Activated T-cell treated with anti-CD3 and anti-CD28 coated beads for 48 hours (primary cell): ENCODE measurements around the gene NRXN3.

Source experiments
- DNase-seq: peaks from one replicate; pipeline ENCODE4 v3.0.0-alpha.2; 2020; ENCODE audit warnings: low read depth

The NRXN3 gene

DNA sequence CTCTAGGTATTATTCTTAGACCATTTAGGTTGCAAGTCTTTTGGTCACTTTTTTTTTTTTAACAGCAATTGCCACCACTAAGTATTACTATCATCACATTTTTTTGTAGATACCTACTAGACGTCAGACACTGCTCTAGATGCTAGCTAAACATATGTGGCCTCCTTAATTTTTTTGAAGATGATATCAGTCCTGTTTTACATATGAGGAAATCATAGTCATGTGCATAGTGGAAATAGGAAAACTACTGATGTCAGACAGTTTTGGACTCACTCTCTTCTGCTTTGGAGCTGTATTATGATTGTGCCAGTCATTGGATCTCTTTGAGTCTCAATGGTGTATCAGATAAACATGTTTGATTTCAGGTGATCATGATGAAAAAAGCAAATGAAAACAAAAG is 1736.8 kb downstream of the NRXN3 start:
- DNase-seq: no peak

DNA sequence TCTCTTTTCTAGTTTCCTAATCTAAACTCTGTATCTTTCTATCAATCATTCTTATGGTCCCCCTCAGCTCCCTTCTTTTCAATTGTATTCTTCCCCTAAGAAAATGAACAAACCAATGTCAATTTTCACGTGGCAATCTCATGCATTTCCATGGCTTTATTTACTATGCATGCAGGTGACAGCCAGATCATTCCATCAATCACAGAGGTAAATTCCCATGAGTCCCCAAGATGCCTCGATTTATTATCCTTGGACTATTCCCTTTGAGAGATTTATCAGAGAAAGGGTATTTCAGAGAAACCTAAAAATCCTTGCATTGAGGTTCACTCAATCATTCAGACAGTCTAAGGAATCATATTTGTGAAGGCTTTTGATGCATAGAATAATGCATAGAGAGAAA is 1739.9 kb downstream of the NRXN3 start:
- DNase-seq: no peak

DNA sequence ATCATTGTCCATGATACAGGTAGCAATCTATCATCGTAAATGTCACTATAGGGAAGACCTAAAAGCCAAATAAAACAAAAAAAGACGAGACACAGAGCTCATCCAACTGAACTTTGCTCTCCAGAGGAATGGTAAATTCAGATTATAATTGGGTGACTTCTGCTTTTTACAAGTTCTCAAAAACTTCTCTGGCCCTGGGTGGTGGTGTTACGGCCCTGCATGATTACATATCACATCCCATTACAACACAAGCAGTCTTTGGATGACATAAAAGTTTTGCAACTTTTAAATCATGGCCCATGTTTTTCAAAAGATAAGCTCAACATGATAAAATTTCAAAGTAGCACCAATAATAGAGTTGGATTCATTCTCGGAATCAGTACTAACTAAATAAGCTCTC is 1741.6 kb downstream of the NRXN3 start:
- DNase-seq: no peak

DNA sequence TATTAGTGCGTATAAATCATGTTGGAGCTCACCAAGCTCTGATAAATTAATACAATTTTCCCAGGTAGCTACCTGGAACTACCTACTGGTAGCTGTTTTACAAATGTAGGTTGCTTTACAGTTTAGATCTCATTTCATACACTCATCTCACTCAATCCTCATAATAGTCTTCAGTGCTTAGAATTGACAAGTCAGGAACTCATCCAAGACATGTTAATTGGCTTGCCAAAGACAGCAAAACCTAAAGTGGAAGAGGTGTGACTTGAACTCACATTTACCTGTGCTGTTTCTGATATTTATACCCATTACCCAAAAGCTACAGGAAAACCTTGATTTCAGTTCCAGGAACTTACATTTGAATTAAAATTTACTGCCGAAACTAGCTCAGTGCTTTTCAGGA is 1744.4 kb downstream of the NRXN3 start:
- DNase-seq: no peak

DNA sequence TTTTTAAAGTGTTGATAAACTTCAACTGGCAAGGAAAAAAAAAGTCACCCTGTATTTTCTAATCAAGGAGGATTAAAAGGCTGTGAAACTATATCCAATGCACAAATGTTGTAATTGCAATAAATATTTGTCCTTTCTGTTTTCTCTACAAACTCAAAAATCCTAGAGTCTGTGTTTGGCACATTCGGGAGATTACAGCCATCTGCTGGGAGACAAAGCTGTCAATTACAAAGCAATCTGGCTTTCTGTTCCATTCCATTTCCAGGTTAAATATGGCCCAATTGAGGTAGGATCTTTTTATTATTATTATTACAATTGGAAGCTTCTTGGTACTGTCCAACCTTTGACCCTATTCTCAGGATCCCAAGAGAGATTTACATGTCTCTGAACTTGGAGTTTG is 1745.2 kb downstream of the NRXN3 start:
- DNase-seq: no peak

DNA sequence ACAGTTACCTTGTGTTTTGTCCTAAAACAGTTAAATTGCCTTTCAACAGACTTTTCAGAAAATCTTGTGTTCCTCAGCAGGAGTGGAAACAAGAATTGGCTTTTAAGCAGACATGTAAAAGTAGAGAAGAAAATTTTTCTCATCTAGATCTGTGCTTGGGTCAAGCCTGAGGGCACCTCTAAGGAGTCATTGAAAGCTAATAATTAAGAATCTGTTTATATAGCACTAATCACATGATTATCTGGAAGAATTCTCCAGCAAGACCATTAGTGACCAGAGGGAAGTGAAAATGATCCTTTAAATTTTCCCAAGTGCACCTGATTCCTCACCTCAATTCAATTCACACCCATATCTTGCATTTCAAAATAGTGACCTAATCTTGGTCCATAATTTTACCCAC is 1746.1 kb downstream of the NRXN3 start:
- no peak for DNase-seq

DNA sequence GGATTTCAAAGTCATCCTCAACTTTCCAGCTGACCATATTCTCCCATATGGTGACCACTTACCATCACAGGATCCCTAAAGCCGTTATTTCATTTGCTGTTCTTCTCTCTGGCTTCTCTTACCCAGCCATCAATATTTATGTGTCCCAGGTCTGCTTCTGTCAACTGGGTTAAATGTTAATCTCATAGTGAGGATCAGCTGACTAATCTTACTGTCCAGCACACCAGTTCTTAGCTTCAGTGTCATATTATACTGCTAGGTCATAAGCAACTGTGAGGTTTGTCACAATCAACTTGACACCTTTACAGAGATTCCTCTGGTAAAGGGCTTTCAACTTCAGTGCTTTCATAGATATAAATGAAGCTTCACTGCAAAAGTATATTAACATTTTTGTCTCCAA is 1746.7 kb downstream of the NRXN3 start:
- DNase-seq: no peak
